GM12874 (cell line): Measurements from ENCODE around the gene SEC24D.

Experiments used
- CTCF ChIP-seq: IDR thresholded peaks from 2 replicates; pipeline ENCODE4 v1.5.1; 2011; ENCODE audit warnings: low read depth, mild to moderate bottlenecking, control low read depth, low read length, moderate library complexity; ENCODE audit not compliant: insufficient read depth

SEC24D gene

GRCh38 chr4:118757761-118758251 lies 78.1 kb downstream of the SEC24D start:
- TF ChIP-seq CTCF, result no peak

GRCh38 chr4:118756958-118757357 lies 79.0 kb downstream of the SEC24D start:
- no peak for TF ChIP-seq CTCF

- no peak for TF ChIP-seq CTCF
Observed at GRCh38 chr4:118756429-118756828, 79.5 kb downstream of the SEC24D start.

- no peak for TF ChIP-seq CTCF
Observed at GRCh38 chr4:118755438-118756226, 80.3 kb downstream of the SEC24D start.

DNA sequence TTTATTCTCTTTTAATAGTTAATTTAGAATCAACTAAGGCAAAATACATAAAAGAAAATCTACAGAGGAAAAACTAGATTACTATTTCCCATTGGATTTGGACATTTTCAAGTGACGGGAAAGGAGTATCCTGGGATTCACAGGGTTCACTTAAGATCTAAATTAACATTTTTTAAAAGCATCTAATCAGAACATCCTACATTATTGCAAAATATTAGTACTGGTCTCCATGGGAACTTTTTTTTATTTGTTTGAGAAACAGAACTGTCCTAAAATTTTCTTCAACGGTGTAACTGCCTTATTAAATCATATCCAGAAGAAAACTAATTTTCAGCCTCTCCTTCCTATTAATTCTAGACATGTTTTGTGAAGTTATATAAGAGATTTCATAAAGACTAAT lies 81.0 kb downstream of the SEC24D start:
- TF ChIP-seq CTCF, result no peak

DNA sequence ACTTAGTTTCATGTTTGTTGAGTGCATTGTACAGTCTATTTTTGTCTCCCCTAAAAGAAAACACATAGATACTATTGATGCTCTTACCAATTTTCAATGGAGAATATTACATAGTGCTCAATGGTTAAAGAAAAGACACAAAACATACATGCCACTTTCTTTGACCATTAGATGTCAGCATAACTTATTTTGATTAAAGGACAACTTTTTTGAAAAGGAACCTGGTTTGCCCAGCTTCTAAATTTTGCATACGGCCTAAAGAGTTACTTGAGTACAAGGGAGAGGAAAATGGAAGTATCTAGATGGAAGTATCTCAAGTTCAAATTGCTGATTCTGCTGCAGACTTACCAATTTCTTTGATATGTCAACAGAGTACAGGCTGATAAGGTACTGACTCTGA lies 82.2 kb downstream of the SEC24D start:
- TF ChIP-seq CTCF, result no peak

DNA sequence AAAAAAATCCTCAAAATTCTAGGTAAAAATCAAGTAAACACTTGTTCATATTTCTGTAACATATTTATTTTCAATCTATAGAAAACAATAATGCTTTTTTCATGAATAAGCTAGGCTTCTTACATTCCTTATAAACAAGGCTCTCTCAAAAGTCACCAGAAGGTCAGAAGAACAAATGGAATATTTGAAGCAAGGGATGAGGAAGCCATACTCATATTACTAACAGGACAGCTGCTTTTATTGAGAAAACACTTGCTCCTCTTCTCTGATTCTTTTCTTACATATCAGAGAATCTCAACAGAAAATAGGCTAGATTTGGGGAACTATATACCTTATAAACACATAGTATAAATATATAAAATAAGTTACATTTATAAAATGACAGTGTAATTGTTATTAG lies 82.8 kb downstream of the SEC24D start:
- TF ChIP-seq CTCF, result no peak

- TF ChIP-seq CTCF, result no peak
Observed at GRCh38 chr4:118752551-118752950, 83.4 kb downstream of the SEC24D start.
